SK-N-SH (cell line): ENCODE measurements around the gene HP. TPM values are rescaled to one million over a fixed set of nuclear protein-coding genes. Genes with fewer than 3 reads are reported as not detected.
"Not testable (repeated sequence)": the region's sequence is repeated elsewhere in the genome, so short reads cannot be mapped to it uniquely, and the experiment has no call there.

Source experiments
- CTCF ChIA-PET: fragments of 300-600, 350-600 bp; formaldehyde crosslinking; extraction: SDS; loops from one replicate; lab custom pipeline; 2021; lab: Yijun Ruan, JAX
- POLR2A ChIA-PET: fragments of 350-600 bp; sonication (Branson Sonifier 250); formaldehyde crosslinking; extraction: SDS; loops from one replicate; lab custom pipeline; 2020; ENCODE audit warnings: antibody characterized with exemption, inconsistent platforms; lab: Yijun Ruan, JAX
- DNase-seq: peaks from one replicate; pipeline ENCODE4 v3.0.0; 2012
- H2AFZ ChIP-seq: fragments of 200-600 bp; sonication (generic); 2 replicates; pipeline ENCODE4 v1.8.1; 2016; ENCODE audit warnings: antibody characterized with exemption, mild to moderate bottlenecking, low read depth
- H3F3A ChIP-seq: fragments of 200-600 bp; sonication (generic); replicated peaks from 2 replicates; pipeline ENCODE3; 2016; ENCODE audit warnings: antibody characterized with exemption, mild to moderate bottlenecking; ENCODE audit not compliant: insufficient read depth
- H3K27ac ChIP-seq, 2 experiments: fragments of 200-500 bp in 1 of 2; fragments of 200-600 bp in 1 of 2; sonication (Bioruptor generic) in 1 of 2; sonication (generic), shearing (Covaris generic) in 1 of 2; 2 replicates each; pipeline versions ENCODE4 v1.5.1 to v1.6.1; 2014 to 2016; ENCODE audit warnings: low read depth in 2 of 2, inconsistent platforms in 1 of 2, low read length in 1 of 2, mild to moderate bottlenecking in 1 of 2, mixed read lengths in 1 of 2
- H3K27me3 ChIP-seq: fragments of 200-600 bp; sonication (generic), shearing (Covaris generic); 2 replicates; pipeline ENCODE4 v1.6.1; 2016; ENCODE audit warnings: mixed run types; ENCODE audit not compliant: insufficient read depth
- H3K36me3 ChIP-seq, 2 experiments: fragments of 200-500 bp in 1 of 2; fragments of 200-600 bp in 1 of 2; sonication (Bioruptor generic) in 1 of 2; sonication (generic) in 1 of 2; replicated peaks in 1 of 2; 2 replicates each; pipeline versions ENCODE3 to v1.5.1; 2014 to 2016; ENCODE audit warnings: low read length in 1 of 2, mild to moderate bottlenecking in 1 of 2; ENCODE audit not compliant: insufficient read depth in 2 of 2, control insufficient read depth in 1 of 2
- H3K4me1 ChIP-seq, 2 experiments: fragments of 200-500 bp in 1 of 2; fragments of 200-600 bp in 1 of 2; sonication (Bioruptor generic) in 1 of 2; sonication (generic), shearing (Covaris generic) in 1 of 2; 2 replicates each; pipeline versions ENCODE4 v1.5.1 to v1.6.1; 2014 to 2016; ENCODE audit warnings: low read depth in 1 of 2, low read length in 1 of 2, mixed run types in 1 of 2; ENCODE audit not compliant: insufficient read depth in 2 of 2, control insufficient read depth in 1 of 2
- H3K4me2 ChIP-seq: fragments of 200-600 bp; sonication (generic), shearing (Covaris generic); 2 replicates; pipeline ENCODE4 v1.6.1; 2017; ENCODE audit warnings: mixed run types
- H3K4me3 ChIP-seq, 2 experiments: fragments of 200-500 bp in 1 of 2; fragments of 200-600 bp in 1 of 2; sonication (Bioruptor generic) in 1 of 2; sonication (generic), shearing (Covaris generic) in 1 of 2; 2 replicates each; pipeline versions ENCODE4 v1.5.1 to v1.8.1; 2014 to 2016; ENCODE audit warnings: low read depth in 2 of 2, inconsistent platforms in 1 of 2, low read length in 1 of 2, mild to moderate bottlenecking in 1 of 2, mixed read lengths in 1 of 2, moderate library complexity in 1 of 2
- H3K79me2 ChIP-seq: fragments of 200-600 bp; sonication (generic); 2 replicates; pipeline ENCODE4 v1.8.1; 2017; ENCODE audit warnings: mild to moderate bottlenecking; ENCODE audit not compliant: insufficient read depth
- H3K9ac ChIP-seq: fragments of 200-600 bp; sonication (generic); 2 replicates; pipeline ENCODE4 v1.6.1; 2017; ENCODE audit warnings: mixed run types
- H3K9me2 ChIP-seq: fragments of 200-600 bp; sonication (generic); 2 replicates; pipeline ENCODE4 v1.6.1; 2017; ENCODE audit warnings: mixed run types
- H3K9me3 ChIP-seq: fragments of 200-600 bp; sonication (generic); 2 replicates; pipeline ENCODE4 v1.6.1; 2017; ENCODE audit warnings: mixed run types, mild to moderate bottlenecking, moderate library complexity
- H4K20me1 ChIP-seq: fragments of 200-600 bp; sonication (generic); 2 replicates; pipeline ENCODE4 v1.6.1; 2017; ENCODE audit warnings: mild to moderate bottlenecking, mixed run types; ENCODE audit not compliant: insufficient read depth
- CHD2 ChIP-seq: fragments of 150-350 bp; IDR thresholded peaks from 2 replicates; pipeline ENCODE4 v1.6.1; 2018; ENCODE audit warnings: low read length; ENCODE audit not compliant: partially characterized antibody
- ELF1 ChIP-seq: IDR thresholded peaks from 2 replicates; pipeline ENCODE4 v1.4.0; 2012
- EP300 ChIP-seq, 2 experiments: IDR thresholded peaks; 2 replicates each; pipeline versions ENCODE4 v1.4.0 to v1.6.1; 2012; ENCODE audit warnings: borderline replicate concordance in 1 of 2, low read depth in 1 of 2, low read length in 1 of 2
- EZH2phosphoT487 ChIP-seq: fragments of 200-600 bp; sonication (generic); IDR thresholded peaks from 2 replicates; pipeline ENCODE4 v1.6.1; 2017; ENCODE audit warnings: low read depth, mixed run types, mild to moderate bottlenecking, antibody characterized with exemption, moderate library complexity, borderline replicate concordance
- FOXJ3 ChIP-seq: sonication (generic); formaldehyde crosslinking; IDR thresholded peaks from 2 replicates; pipeline ENCODE4 v1.5.1; 2020; ENCODE audit warnings: mild to moderate bottlenecking, missing genetic modification reagents
- GABPA ChIP-seq: IDR thresholded peaks from 2 replicates; pipeline ENCODE4 v1.4.0; 2012; ENCODE audit warnings: low read depth, mild to moderate bottlenecking
- MAX ChIP-seq: IDR thresholded peaks from 2 replicates; pipeline ENCODE4 v1.4.0; 2012; ENCODE audit warnings: low read depth
- MEF2A ChIP-seq: IDR thresholded peaks from 2 replicates; pipeline ENCODE4 v1.4.0; 2012; ENCODE audit warnings: low read depth, borderline replicate concordance
- NRF1 ChIP-seq: IDR thresholded peaks from 2 replicates; pipeline ENCODE4 v1.6.1; 2012; ENCODE audit warnings: low read depth, mild to moderate bottlenecking, low read length
- RCOR1 ChIP-seq: fragments of 150-350 bp; IDR thresholded peaks from 2 replicates; pipeline ENCODE4 v1.6.1; 2017; ENCODE audit warnings: antibody characterized with exemption, low read length
- SIN3A ChIP-seq: IDR thresholded peaks from 2 replicates; pipeline ENCODE4 v1.6.1; 2012; ENCODE audit warnings: low read depth, mild to moderate bottlenecking, low read length, moderate library complexity, borderline replicate concordance
- TAF1 ChIP-seq: IDR thresholded peaks from 2 replicates; pipeline ENCODE4 v1.6.1; 2012; ENCODE audit warnings: low read depth, mild to moderate bottlenecking, low read length, moderate library complexity, borderline replicate concordance
- USF1 ChIP-seq: IDR thresholded peaks from 2 replicates; pipeline ENCODE4 v1.4.0; 2012; ENCODE audit warnings: low read depth, borderline replicate concordance
- USF2 ChIP-seq: fragments of 150-350 bp; IDR thresholded peaks from 2 replicates; pipeline ENCODE4 v1.6.1; 2017; ENCODE audit warnings: antibody characterized with exemption, low read length, low read depth, borderline replicate concordance
- YY1 ChIP-seq: IDR thresholded peaks from 2 replicates; pipeline ENCODE4 v1.4.0; 2012; ENCODE audit warnings: low read depth, mild to moderate bottlenecking
- WGBS: methylation state at CpG from one replicate; pipeline ENCODE4 v1.1.6; 2017; ENCODE audit warnings: low lambda C conversion rate; 5-methylcytosine and 5-hydroxymethylcytosine counted together
- polyA plus RNA-seq, 3 experiments: library from polyadenylated mRNA; depleted of rRNA; stranded (reverse); fragments of >200 nt; gene quantifications; 2 replicates each; pipeline ENCODE4 v1.2.3, GENCODE V29; 2012

The HP gene
- polyA plus RNA-seq, 1 of the 3 experiments (the other 2 are of a cell fraction): not detected

GRCh38 chr16:72076991-72077706 is 22.8 kb downstream of the HP start:
- DNase-seq, H3K4me3 ChIP-seq, H4K20me1 ChIP-seq, H3K4me1 ChIP-seq, H3K9ac ChIP-seq, H3K9me3 ChIP-seq, H3K36me3 ChIP-seq, H3K4me2 ChIP-seq, H3K79me2 ChIP-seq, H3K27me3 ChIP-seq, POLR2A ChIA-PET, H3F3A ChIP-seq, H3K27ac ChIP-seq, H3K9me2 ChIP-seq, H2AFZ ChIP-seq: not testable (repeated sequence)
- CTCF ChIA-PET: interaction anchor here (1.6 kb wide), 1 partner anchor 10 kb away, joined by 6 read pairs; no protein-coding TSS in a partner anchor
- 88% methylated on average over 2 of the region's 5 CpGs for WGBS

GRCh38 chr16:72083778-72084404 is 29.6 kb downstream of the HP start:
- WGBS: 46% methylated on average over 3 of the region's 3 CpGs
- Histone ChIP-seq H3K9ac (no peak overlapping the region), H3K4me1 (no peaks in the 10 kb centered on the region), H3K4me3 (no peak overlapping the region), H3K27ac (no peak overlapping the region), H4K20me1 (no peaks in the 10 kb centered on the region), H3F3A (no peaks in the 10 kb centered on the region), H3K9me2 (no peaks in the 10 kb centered on the region), H3K79me2 (no peaks in the 10 kb centered on the region), H3K4me2 (no peak overlapping the region), H3K9me3 (peaks cover 10% of the 10 kb centered on the region; the same call in 1 of the 2 replicates), H2AFZ (no peak overlapping the region), H3K27me3 (no peaks in the 10 kb centered on the region), H3K36me3 (peaks cover 42% of the 10 kb centered on the region in 2 experiments)
- no peak for TF ChIP-seq FOXJ3
- TF ChIP-seq USF2: no peak
- POLR2A ChIA-PET: no interaction called here
- no peak for DNase-seq
- CTCF ChIA-PET: interaction anchor here (0.6 to 1.0 kb wide), 2 partner anchors 17 to 339 kb away, joined by 3 read pairs; no protein-coding TSS in a partner anchor

- no peaks in the 10 kb centered on the region for H3K79me2 ChIP-seq
- H3K27ac ChIP-seq: no peak overlapping the region
- no peak for DNase-seq
- H3K9me2 ChIP-seq: no peaks in the 10 kb centered on the region
- H3K27me3 ChIP-seq: no peaks in the 10 kb centered on the region
- peaks cover 10% of the 10 kb centered on the region; the same call in 1 of the 2 replicates for H3K9me3 ChIP-seq
- TF ChIP-seq SIN3A: no peak
- no peak for TF ChIP-seq GABPA
- TF ChIP-seq USF1: no peak
- no peak for TF ChIP-seq CHD2
- TF ChIP-seq TAF1: no peak
- no peak for TF ChIP-seq NRF1
- TF ChIP-seq RCOR1: no peak
- no peak for TF ChIP-seq ELF1
- no peak for TF ChIP-seq MEF2A
- no peak for TF ChIP-seq EP300 (IDR thresholded peaks at IDR 0.05; ENCODE audit: borderline replicate concordance in 1 of 2, low read depth in 1 of 2, low read length in 1 of 2)
- TF ChIP-seq YY1: no peak
- TF ChIP-seq MAX: no peak
- no peak for TF ChIP-seq EZH2phosphoT487
- TF ChIP-seq, all 33 proteins: peak for 0
- Histone ChIP-seq H3K9ac (no peak overlapping the region), H3K4me3 (no peak overlapping the region; a peak in 1 of 4 replicates), H3K36me3 (peaks cover 47 to 48% of the 10 kb centered on the region in 2 experiments), H2AFZ (no peak overlapping the region), H3F3A (no peaks in the 10 kb centered on the region), H3K4me2 (no peak overlapping the region), H4K20me1 (no peaks in the 10 kb centered on the region), H3K4me1 (no peaks in the 10 kb centered on the region)
- POLR2A ChIA-PET: no interaction called here
- WGBS: 97% methylated on average over 10 of the region's 10 CpGs
- CTCF ChIA-PET: interaction anchor here (1.2 kb wide), 1 partner anchor 18 kb away, joined by 6 read pairs; no protein-coding TSS in a partner anchor
These were observed 30.1 kb downstream of the HP start for GRCh38 chr16:72084445-72084844.
